HepG2 (cell line): ENCODE results near the gene DENND5A. TPM values are rescaled to one million over a fixed set of nuclear protein-coding genes. Genes with fewer than 3 reads are reported as not detected.
A peak's percentile ranks its signal among the peaks of the same experiment; 100 is the strongest.

Experiments
- ATAC-seq: fragments of 200-7000 bp; cut with Tn5 transposase; 3 replicates; pipeline ENCODE4 v1.9.1; 2020; ENCODE audit warnings: mild to moderate bottlenecking, moderate library complexity
- BruUV-seq: library from RNA; stranded (reverse); fragments of 400-500 nt; replicated peaks from 2 replicates; lab custom pipeline; 2021; lab: Mats Ljungman, UMichigan
- CTCF ChIA-PET: fragments of 300-600 bp; formaldehyde crosslinking; extraction: SDS; loops from one replicate; lab custom pipeline; 2021; ENCODE audit warnings: low total read pairs, inconsistent platforms, low intra/inter-chr PET ratio; lab: Yijun Ruan, JAX
- POLR2A ChIA-PET: fragments of 350-600 bp; sonication (Branson Sonifier 250); formaldehyde crosslinking; loops from one replicate; lab custom pipeline; 2020; ENCODE audit warnings: antibody characterized with exemption, inconsistent platforms; lab: Yijun Ruan, JAX
- DNase-seq: peaks from one replicate; pipeline ENCODE4 v3.0.0-alpha.2; 2015; ENCODE audit warnings: low spot score
- FAIRE-seq: peaks from 3 replicates; lab custom pipeline; 2011; peaks lifted over from hg19 to GRCh38; lab: Jason Lieb, UNC
- H2AFZ ChIP-seq: one replicate; pipeline ENCODE4 v1.6.1; 2011; ENCODE audit warnings: low read length, inconsistent platforms
- H3K27ac ChIP-seq: fragments of 300-600 bp; 3 replicates; pipeline ENCODE4 v1.8.0; 2011; ENCODE audit warnings: mixed run types, mild to moderate bottlenecking, mixed read lengths, low read length, inconsistent platforms; ENCODE audit not compliant: insufficient read depth; ENCODE audit errors: extremely low read length
- H3K27me3 ChIP-seq, 2 experiments: fragments of 200-600 bp in 1 of 2; 2 replicates in 1 of 2; 3 replicates in 1 of 2; pipeline versions ENCODE4 v1.6.0 to v1.8.0; 2011; ENCODE audit warnings: low read length in 2 of 2, mild to moderate bottlenecking in 2 of 2, moderate library complexity in 2 of 2, inconsistent platforms in 1 of 2; ENCODE audit not compliant: insufficient read depth in 2 of 2, control insufficient read depth in 1 of 2
- H3K36me3 ChIP-seq, 2 experiments: fragments of 200-600 bp in 1 of 2; replicated peaks in 1 of 2; 2 replicates in 1 of 2; 3 replicates in 1 of 2; pipeline versions ENCODE4 v1.5.1 to v1.8.0; 2011; ENCODE audit warnings: low read length in 2 of 2, inconsistent platforms in 1 of 2; ENCODE audit not compliant: insufficient read depth in 2 of 2, control insufficient read depth in 1 of 2
- H3K4me1 ChIP-seq: 2 replicates; pipeline ENCODE4 v1.5.1; 2012; ENCODE audit warnings: low read length, inconsistent platforms; ENCODE audit not compliant: insufficient read depth
- H3K4me2 ChIP-seq: 2 replicates; pipeline ENCODE4 v1.6.0; 2011; ENCODE audit warnings: low read depth, low read length, inconsistent platforms
- H3K4me3 ChIP-seq, 3 experiments: fragments of 200-600 bp in 1 of 3; sonication (generic), shearing (Covaris generic) in 1 of 3; replicated peaks in 1 of 3; 2 replicates each; pipeline ENCODE4 v1.5.1; 2011 to 2016; ENCODE audit warnings: low read length in 3 of 3, inconsistent platforms in 2 of 3, low read depth in 2 of 3, mild to moderate bottlenecking in 2 of 3, control low read depth in 1 of 3, mixed read lengths in 1 of 3; ENCODE audit not compliant: insufficient read depth in 1 of 3
- H3K79me2 ChIP-seq: one replicate; pipeline ENCODE4 v1.6.1; 2011; ENCODE audit warnings: low read length, inconsistent platforms; ENCODE audit not compliant: insufficient read depth
- H3K9ac ChIP-seq: 2 replicates; pipeline ENCODE4 v1.6.0; 2011; ENCODE audit warnings: mild to moderate bottlenecking, low read depth, low read length, inconsistent platforms; ENCODE audit not compliant: insufficient read depth
- H3K9me3 ChIP-seq: 2 replicates; pipeline ENCODE4 v1.5.1; 2012; ENCODE audit warnings: mild to moderate bottlenecking, low read length
- H4K20me1 ChIP-seq: 2 replicates; pipeline ENCODE4 v1.6.0; 2011; ENCODE audit warnings: inconsistent platforms, mild to moderate bottlenecking, low read length, moderate library complexity; ENCODE audit not compliant: insufficient read depth
- BRCA1 ChIP-seq: sonication (generic); formaldehyde crosslinking; IDR thresholded peaks from 2 replicates; pipeline ENCODE4 v1.4.0; 2020; ENCODE audit warnings: missing genetic modification reagents
- E2F5 ChIP-seq: sonication (generic); formaldehyde crosslinking; conservative IDR thresholded peaks from 2 replicates; pipeline ENCODE4 v1.4.0; 2020; ENCODE audit warnings: missing genetic modification reagents
- EEA1 ChIP-seq: sonication (generic); formaldehyde crosslinking; IDR thresholded peaks from 2 replicates; pipeline ENCODE4 v1.5.1; 2020; ENCODE audit warnings: mild to moderate bottlenecking, missing genetic modification reagents, borderline replicate concordance
- GATA4 ChIP-seq: sonication (generic); IDR thresholded peaks from 2 replicates; pipeline ENCODE4 v1.6.1; 2016; ENCODE audit warnings: antibody characterized with exemption, low read depth, borderline replicate concordance
- LBX2 ChIP-seq: sonication (generic); formaldehyde crosslinking; IDR thresholded peaks from 2 replicates; pipeline ENCODE4 v1.5.0; 2020; ENCODE audit warnings: missing genetic modification reagents, mild to moderate bottlenecking, borderline replicate concordance
- NFE2 ChIP-seq: sonication (generic); formaldehyde crosslinking; IDR thresholded peaks from 2 replicates; pipeline ENCODE4 v1.4.0; 2020; ENCODE audit warnings: missing genetic modification reagents
- SMAD3 ChIP-seq: sonication (generic); formaldehyde crosslinking; IDR thresholded peaks from 2 replicates; pipeline ENCODE4 v1.4.0; 2020; ENCODE audit warnings: missing genetic modification reagents
- SPEN ChIP-seq: sonication (generic); formaldehyde crosslinking; IDR thresholded peaks from 2 replicates; pipeline ENCODE4 v1.5.1; 2020; ENCODE audit warnings: low read depth, mild to moderate bottlenecking, missing genetic modification reagents
- ZBTB14 ChIP-seq: sonication (generic); formaldehyde crosslinking; IDR thresholded peaks from 2 replicates; pipeline ENCODE4 v1.4.0; 2020; ENCODE audit warnings: missing genetic modification reagents
- ZFP82 ChIP-seq: sonication (generic); formaldehyde crosslinking; IDR thresholded peaks from 2 replicates; pipeline ENCODE4 v1.5.1; 2020; ENCODE audit warnings: mild to moderate bottlenecking, missing genetic modification reagents, borderline replicate concordance
- ZKSCAN1 ChIP-seq: fragments of 150-350 bp; IDR thresholded peaks from 2 replicates; pipeline ENCODE4 v1.6.1; 2014; ENCODE audit warnings: low read length
- ZNF121 ChIP-seq: sonication (generic); formaldehyde crosslinking; IDR thresholded peaks from 2 replicates; pipeline ENCODE4 v1.5.0; 2020; ENCODE audit warnings: mild to moderate bottlenecking, missing genetic modification reagents
- ZNF460 ChIP-seq: sonication (generic); formaldehyde crosslinking; IDR thresholded peaks from 2 replicates; pipeline ENCODE4 v1.5.1; 2020; ENCODE audit warnings: missing genetic modification reagents, mild to moderate bottlenecking, borderline replicate concordance
- WGBS: methylation state at CpG from one replicate; pipeline ENCODE4 v1.1.6; 2017; ENCODE audit warnings: low lambda C conversion rate; 5-methylcytosine and 5-hydroxymethylcytosine counted together
- in situ Hi-C: cut with HindIII; loops from 2 replicates; pipeline ENCODE4 v1.10.0; 2017; ENCODE audit warnings: low pct_unique_long_range_greater_than_20kb; ENCODE audit not compliant: extremely low pct_ligation_motif_present
- intact Hi-C: fragments of 100-400 bp; cut with micrococcal nuclease; formaldehyde crosslinking; loops from one replicate; pipeline ENCODE4 v1.10.0; 2022; ENCODE audit not compliant: unreplicated experiment
- polyA plus RNA-seq, 8 experiments: library from polyadenylated mRNA; depleted of rRNA in 3 of 8; stranded (reverse) in 7 of 8; unstranded in 1 of 8; fragments of >200 nt; fragmentation: Illumina TruSeq in 4 of 8; extraction: Trizol in 4 of 8; gene quantifications; 2 replicates each; pipeline versions ENCODE4 v1.2.1 to v1.2.3, GENCODE V29; 2011 to 2016; ENCODE audit warnings: low read depth in 4 of 8, missing spikeins in 1 of 8, mixed read lengths in 1 of 8; ENCODE audit not compliant: insufficient read depth in 1 of 8
- total RNA-seq, 5 experiments: library from RNA; depleted of rRNA; stranded (reverse); fragments of >200 nt; fragmentation: Illumina TruSeq; extraction: Trizol; gene quantifications; 2 replicates each; pipeline ENCODE4 v1.2.3, GENCODE V29; 2016; ENCODE audit warnings: low read depth in 1 of 5
- TF ChIP-seq, protein P1 (sequence below): sonication (generic); formaldehyde crosslinking; IDR thresholded peaks from 2 replicates; pipeline ENCODE4 v1.4.0; 2020; ENCODE audit warnings: mild to moderate bottlenecking, missing genetic modification reagents
- TF ChIP-seq, protein P2 (sequence below): sonication (generic); formaldehyde crosslinking; IDR thresholded peaks from 2 replicates; pipeline ENCODE4 v1.4.0; 2020; ENCODE audit warnings: mild to moderate bottlenecking, missing genetic modification reagents, borderline replicate concordance
- TF ChIP-seq, protein P3 (sequence below): sonication (generic); formaldehyde crosslinking; IDR thresholded peaks from 2 replicates; pipeline ENCODE4 v1.4.0; 2020; ENCODE audit warnings: missing genetic modification reagents, borderline replicate concordance

Gene DENND5A
- total and polyA plus RNA-seq, 2 of the 13 experiments (the other 11 are each of a cell fraction or from before 2014, with no cell fraction given): 63.3 to 145 TPM

DNA sequence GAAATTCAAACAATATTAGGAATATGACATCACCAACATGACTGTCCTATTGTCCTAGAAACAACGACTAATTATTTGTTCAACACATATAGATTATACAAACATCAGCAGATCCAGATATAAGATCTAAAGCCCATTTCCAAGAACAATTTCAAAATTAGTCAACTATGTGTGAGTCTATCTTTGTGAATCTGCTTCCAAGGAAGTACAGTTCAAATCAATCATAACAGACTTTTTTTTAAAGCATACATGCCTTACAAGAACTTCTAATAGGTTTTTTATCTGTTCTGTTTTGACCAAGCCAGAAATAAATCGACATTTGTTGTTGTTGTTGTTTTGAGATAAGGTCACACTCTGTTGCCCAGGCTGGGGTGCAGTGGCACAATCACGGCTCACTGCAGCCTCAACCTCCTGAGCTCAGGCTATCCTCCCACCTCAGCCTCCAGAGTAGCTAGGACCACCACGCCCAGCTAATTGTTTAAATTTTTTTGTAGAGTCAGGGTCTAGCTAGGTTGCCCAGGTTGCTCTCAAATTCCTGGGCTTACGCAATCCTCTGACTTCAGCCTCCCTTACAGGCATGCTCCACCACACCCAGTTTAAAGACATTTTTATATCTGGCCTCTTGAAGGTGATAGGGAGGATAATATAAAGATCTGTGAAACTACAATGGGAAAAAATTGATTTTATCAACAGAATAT lies 54.8 kb downstream of the DENND5A start:
- Histone ChIP-seq H3K9me3 (no peaks in the 10 kb centered on the region), H3K4me2 (no peak overlapping the region), H3K79me2 (peaks cover 73% of the 10 kb centered on the region), H3K36me3 (peaks cover 0 to 13% of the 10 kb centered on the region in 2 experiments; a peak in 3 of 5 replicates), H3K27ac (no peak overlapping the region), H3K9ac (no peak overlapping the region), H2AFZ (no peak overlapping the region), H3K4me1 (peaks cover 24% of the 10 kb centered on the region), H4K20me1 (0 out of 2 replicates have a peak, but pooled peaks cover 10% of the 10 kb centered on the region), H3K27me3 (no peaks in the 10 kb centered on the region), H3K4me3 (no peak overlapping the region)
- WGBS: 88% methylated on average over 5 of the region's 5 CpGs
- in situ Hi-C loops (no loop called here), intact Hi-C loops (no loop called here)
- ChIA-PET POLR2A (interaction anchor here (1.0 kb wide), 1 partner anchor 54 kb away, joined by 3 read pairs; the partner anchor contains the start of gene DENND5A), CTCF (no interaction called here)
- ATAC-seq (no peak), FAIRE-seq (no peak), DNase-seq (no peak)
- BruUV-seq: no TSS peak
- TF ChIP-seq E2F5 (CRISPR knock-in tag) (no peak), ZNF460 (no peak), EEA1 (no peak), ZKSCAN1 (no peak), SMAD3 (CRISPR knock-in tag) (no peak), ZFP82 (CRISPR knock-in tag) (no peak), BRCA1 (CRISPR knock-in tag) (no peak), SPEN (CRISPR knock-in tag) (no peak), ZNF121 (CRISPR knock-in tag) (peak; percentile 96), NFE2 (no peak), GATA4 (no peak), ZBTB14 (CRISPR knock-in tag) (no peak), LBX2 (CRISPR knock-in tag) (no peak)
- TF ChIP-seq, protein P1, sequence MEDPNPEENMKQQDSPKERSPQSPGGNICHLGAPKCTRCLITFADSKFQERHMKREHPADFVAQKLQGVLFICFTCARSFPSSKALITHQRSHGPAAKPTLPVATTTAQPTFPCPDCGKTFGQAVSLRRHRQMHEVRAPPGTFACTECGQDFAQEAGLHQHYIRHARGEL (CRISPR knock-in tag): no peak
- TF ChIP-seq, protein P2, sequence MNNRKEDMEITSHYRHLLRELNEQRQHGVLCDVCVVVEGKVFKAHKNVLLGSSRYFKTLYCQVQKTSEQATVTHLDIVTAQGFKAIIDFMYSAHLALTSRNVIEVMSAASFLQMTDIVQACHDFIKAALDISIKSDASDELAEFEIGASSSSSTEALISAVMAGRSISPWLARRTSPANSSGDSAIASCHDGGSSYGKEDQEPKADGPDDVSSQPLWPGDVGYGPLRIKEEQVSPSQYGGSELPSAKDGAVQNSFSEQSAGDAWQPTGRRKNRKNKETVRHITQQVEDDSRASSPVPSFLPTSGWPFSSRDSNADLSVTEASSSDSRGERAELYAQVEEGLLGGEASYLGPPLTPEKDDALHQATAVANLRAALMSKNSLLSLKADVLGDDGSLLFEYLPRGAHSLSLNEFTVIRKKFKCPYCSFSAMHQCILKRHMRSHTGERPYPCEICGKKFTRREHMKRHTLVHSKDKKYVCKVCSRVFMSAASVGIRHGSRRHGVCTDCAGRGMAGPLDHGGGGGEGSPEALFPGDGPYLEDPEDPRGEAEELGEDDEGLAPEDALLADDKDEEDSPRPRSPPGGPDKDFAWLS (CRISPR knock-in tag): no peak
- TF ChIP-seq, protein P3, sequence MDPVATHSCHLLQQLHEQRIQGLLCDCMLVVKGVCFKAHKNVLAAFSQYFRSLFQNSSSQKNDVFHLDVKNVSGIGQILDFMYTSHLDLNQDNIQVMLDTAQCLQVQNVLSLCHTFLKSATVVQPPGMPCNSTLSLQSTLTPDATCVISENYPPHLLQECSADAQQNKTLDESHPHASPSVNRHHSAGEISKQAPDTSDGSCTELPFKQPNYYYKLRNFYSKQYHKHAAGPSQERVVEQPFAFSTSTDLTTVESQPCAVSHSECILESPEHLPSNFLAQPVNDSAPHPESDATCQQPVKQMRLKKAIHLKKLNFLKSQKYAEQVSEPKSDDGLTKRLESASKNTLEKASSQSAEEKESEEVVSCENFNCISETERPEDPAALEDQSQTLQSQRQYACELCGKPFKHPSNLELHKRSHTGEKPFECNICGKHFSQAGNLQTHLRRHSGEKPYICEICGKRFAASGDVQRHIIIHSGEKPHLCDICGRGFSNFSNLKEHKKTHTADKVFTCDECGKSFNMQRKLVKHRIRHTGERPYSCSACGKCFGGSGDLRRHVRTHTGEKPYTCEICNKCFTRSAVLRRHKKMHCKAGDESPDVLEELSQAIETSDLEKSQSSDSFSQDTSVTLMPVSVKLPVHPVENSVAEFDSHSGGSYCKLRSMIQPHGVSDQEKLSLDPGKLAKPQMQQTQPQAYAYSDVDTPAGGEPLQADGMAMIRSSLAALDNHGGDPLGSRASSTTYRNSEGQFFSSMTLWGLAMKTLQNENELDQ (CRISPR knock-in tag): no peak
